ENCODE results near the gene VSIG2.

VSIG2 gene

GRCh38 chr11:124717786-124718651, 34.0 kb downstream of the VSIG2 start:
- no peak for DNase-seq

GRCh38 chr11:124717421-124717785, 34.7 kb downstream of the VSIG2 start:
- no peak for DNase-seq

DNA sequence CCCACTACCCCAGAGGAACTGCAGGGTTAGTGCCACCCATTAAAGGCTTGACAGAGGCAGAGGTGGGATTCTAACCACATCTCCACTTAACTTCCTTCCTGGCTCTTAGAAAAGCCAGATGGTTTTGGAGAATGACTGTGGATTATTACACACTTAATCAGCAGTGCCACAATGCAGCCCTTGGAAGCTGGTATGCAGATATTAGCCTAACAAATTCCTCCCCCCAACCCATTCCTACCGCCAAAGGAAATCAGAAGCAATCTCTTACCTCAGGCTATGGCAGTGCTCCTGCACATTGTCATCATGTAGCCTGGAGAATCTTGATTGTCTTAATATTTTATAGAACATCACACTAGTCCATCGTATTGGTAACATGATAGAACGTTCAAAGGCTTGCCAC, 35.5 kb downstream of the VSIG2 start:
- DNase-seq = no peak

DNA sequence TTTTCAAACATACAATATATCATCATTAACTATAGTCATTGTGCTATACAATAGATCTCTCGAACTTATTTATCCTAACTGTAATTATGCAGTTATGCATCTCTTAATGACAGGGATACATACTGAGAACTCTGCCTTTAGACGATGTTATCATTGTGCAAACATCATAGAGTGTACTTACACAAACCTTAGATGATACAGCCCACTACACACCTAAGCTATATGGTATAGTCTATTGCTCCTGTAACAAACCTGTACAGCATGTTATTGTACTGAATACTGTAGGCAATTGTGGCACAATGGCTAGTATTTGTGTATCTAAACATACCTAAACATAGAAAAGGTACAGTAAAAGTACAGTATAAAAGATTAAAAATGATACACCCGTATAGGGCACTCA, 39.7 kb downstream of the VSIG2 start:
- no peak for DNase-seq

DNA sequence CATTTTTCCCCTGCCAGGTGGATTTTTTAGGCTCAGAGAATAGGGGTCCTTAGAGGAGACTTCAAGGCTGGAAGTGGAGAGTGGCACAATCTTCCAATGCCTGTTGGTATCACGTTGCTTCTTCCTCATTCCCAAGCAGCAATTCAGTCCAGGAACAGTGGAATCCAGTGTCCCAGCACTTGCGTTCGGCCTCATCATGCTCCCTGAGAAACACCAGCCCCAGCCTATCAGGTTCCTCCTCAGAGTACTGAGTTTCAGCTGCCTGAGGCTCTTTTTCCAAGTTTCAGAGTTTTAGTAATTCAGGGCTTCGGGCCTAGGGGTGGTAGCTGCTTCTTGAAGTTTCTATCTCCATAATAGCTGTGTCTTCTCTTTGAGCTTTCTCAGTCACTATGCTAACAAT, 44.2 kb downstream of the VSIG2 start:
- DNase-seq = no peak

- DNase-seq = no peak
These were observed 52.0 kb downstream of the VSIG2 start for GRCh38 chr11:124700028-124700427.

GRCh38 chr11:124699547-124699946, 52.5 kb downstream of the VSIG2 start:
- no peak for DNase-seq
